A673 (cell line): ENCODE results near the gene DXO.
"Not testable (repeated sequence)": the region's sequence is repeated elsewhere in the genome, so short reads cannot be mapped to it uniquely, and the experiment has no call there.

ENCODE experiments used
- CTCF ChIP-seq: fragments of 300-800, 200-600 bp; sonication (generic); conservative IDR thresholded peaks from 2 replicates; pipeline ENCODE4 v1.5.1; 2017; ENCODE audit warnings: low read depth, mild to moderate bottlenecking, antibody characterized with exemption, low read length, moderate library complexity, mixed read lengths
- EZH2 ChIP-seq: fragments of 200-600 bp; sonication (generic); IDR thresholded peaks from 2 replicates; pipeline ENCODE4 v1.6.1; 2017; ENCODE audit warnings: borderline replicate concordance, low read depth, mild to moderate bottlenecking, mixed read lengths, antibody characterized with exemption, low read length; ENCODE audit not compliant: poor library complexity, severe bottlenecking

GRCh38 chr6:31994421-31994820 is 22.5 kb upstream of the DXO start:
- TF ChIP-seq CTCF, EZH2: not testable (repeated sequence)
